Islet of Langerhans (tissue), 1 donor: ENCODE results near the gene DCDC1.

Experiments used
- FAIRE-seq: peaks from one replicate; lab custom pipeline; 2011; peaks lifted over from hg19 to GRCh38; lab: Jason Lieb, UNC

The DCDC1 gene

GRCh38 chr11:31102875-31103274 lies 266.7 kb downstream of the DCDC1 start:
- FAIRE-seq, result no peak

GRCh38 chr11:31102316-31102715 lies 267.2 kb downstream of the DCDC1 start:
- FAIRE-seq, result no peak

GRCh38 chr11:31096191-31096805 lies 273.2 kb downstream of the DCDC1 start:
- no peak for FAIRE-seq

- no peak for FAIRE-seq
These were observed 276.9 kb downstream of the DCDC1 start for GRCh38 chr11:31092638-31093037.

- no peak for FAIRE-seq
These were observed 280.4 kb downstream of the DCDC1 start for GRCh38 chr11:31089117-31089516.

- no peak for FAIRE-seq
These were observed 299.9 kb downstream of the DCDC1 start for GRCh38 chr11:31069447-31070205.

- FAIRE-seq, result no peak
These were observed 308.7 kb downstream of the DCDC1 start for GRCh38 chr11:31060880-31061279.

- FAIRE-seq, result no peak
These were observed 310.0 kb downstream of the DCDC1 start for GRCh38 chr11:31059529-31059928.

GRCh38 chr11:31050061-31050765 lies 319.3 kb downstream of the DCDC1 start:
- FAIRE-seq, result no peak

- FAIRE-seq, result peak; percentile 79
These were observed 324.2 kb downstream of the DCDC1 start for GRCh38 chr11:31045335-31045734.

- peak; percentile 17 for FAIRE-seq
These were observed 339.3 kb downstream of the DCDC1 start for GRCh38 chr11:31030138-31030792.

- FAIRE-seq, result no peak
These were observed 343.2 kb downstream of the DCDC1 start for GRCh38 chr11:31026315-31026714.

GRCh38 chr11:31022080-31022479 lies 347.5 kb downstream of the DCDC1 start:
- FAIRE-seq, result no peak

GRCh38 chr11:31019786-31020185 lies 349.8 kb downstream of the DCDC1 start:
- no peak for FAIRE-seq

GRCh38 chr11:31005202-31005601 lies 364.3 kb downstream of the DCDC1 start:
- no peak for FAIRE-seq

- no peak for FAIRE-seq
These were observed 368.1 kb downstream of the DCDC1 start for GRCh38 chr11:31001427-31001826.

GRCh38 chr11:31000381-31000780 lies 369.2 kb downstream of the DCDC1 start:
- FAIRE-seq, result no peak

GRCh38 chr11:30992513-30992849 lies 377.1 kb downstream of the DCDC1 start:
- no peak for FAIRE-seq

- FAIRE-seq, result no peak
These were observed 377.6 kb downstream of the DCDC1 start for GRCh38 chr11:30991802-30992512.

GRCh38 chr11:30991376-30991775 lies 378.2 kb downstream of the DCDC1 start:
- FAIRE-seq, result peak; percentile 74

- FAIRE-seq, result peak; percentile 84
These were observed 378.8 kb downstream of the DCDC1 start for GRCh38 chr11:30990625-30991296.

- no peak for FAIRE-seq
These were observed 381.7 kb downstream of the DCDC1 start for GRCh38 chr11:30987819-30988218.
